NOMO-1 treated with dmso at 0.1 percent for 144 hours (cell line): Measurements from ENCODE around the gene MAMDC4.
"Not testable (repeated sequence)": the region's sequence is repeated elsewhere in the genome, so short reads cannot be mapped to it uniquely, and the experiment has no call there.

Experiments
- DNase-seq: peaks from one replicate; lab custom pipeline; 2025; ENCODE audit not compliant: unreplicated experiment; lab: John Stamatoyannopoulos, UW

MAMDC4 gene

DNA sequence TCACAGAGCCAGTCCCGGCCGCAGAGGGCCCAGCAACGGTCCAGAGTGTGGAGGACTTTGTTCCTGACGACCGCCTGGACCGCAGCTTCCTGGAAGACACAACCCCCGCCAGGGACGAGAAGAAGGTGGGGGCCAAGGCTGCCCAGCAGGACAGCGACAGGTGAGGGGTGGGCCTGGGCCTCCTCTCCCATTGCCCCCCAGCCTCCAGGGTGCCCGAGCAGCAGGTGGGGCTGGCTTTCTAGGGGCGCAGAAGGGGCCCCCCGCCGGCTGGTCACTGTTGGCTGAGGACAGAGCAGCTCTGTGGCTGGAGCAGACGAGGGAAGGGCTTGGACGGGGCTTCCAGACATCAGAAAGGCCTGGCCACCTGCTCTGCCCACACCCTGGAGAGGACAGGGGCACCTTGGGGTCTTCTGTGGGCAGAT lies 14.3 kb upstream of the MAMDC4 start:
- not testable (repeated sequence) for DNase-seq

DNA sequence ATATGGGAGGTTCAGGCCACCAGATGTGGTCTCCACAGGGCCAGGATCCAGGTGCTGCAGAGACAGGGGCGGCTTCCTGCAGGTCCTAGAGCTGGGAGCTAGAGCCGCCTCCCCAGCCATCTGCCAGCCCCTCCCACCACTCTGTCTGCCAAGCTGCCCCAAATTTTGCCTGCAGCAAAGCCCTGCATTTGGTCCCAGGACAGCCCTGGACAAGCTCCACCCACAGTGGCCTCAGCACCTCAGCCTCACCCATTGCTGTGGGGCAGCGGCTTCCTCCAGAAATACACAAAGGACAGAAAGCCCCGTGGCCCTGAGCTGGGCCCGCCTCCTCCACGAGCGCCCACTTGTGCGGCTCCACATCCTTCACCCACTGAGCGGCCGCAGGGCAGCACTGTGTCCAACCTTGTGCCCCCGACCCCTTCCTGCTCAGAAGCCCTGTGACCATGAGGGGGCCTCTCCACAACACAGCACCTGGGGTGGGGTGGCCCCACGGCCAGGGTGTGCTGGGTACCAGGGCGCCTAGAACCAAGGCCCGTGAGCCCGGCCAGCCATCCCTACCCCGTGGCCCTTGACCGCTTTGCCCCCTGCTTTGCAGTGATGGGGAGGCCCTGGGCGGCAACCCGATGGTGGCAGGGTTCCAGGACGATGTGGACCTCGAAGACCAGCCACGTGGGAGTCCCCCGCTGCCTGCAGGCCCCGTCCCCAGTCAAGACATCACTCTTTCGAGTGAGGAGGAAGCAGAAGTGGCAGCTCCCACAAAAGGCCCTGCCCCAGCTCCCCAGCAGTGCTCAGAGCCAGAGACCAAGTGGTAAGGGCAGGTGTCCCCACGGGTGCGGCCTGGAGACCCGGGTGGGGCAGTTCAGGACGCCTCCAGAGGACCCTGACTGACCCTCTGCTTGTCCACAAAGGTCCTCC lies 13.6 kb upstream of the MAMDC4 start:
- no peak for DNase-seq

- no peak for DNase-seq
These were observed 12.7 kb upstream of the MAMDC4 start for GRCh38 chr9:136839229-136840139.

DNA sequence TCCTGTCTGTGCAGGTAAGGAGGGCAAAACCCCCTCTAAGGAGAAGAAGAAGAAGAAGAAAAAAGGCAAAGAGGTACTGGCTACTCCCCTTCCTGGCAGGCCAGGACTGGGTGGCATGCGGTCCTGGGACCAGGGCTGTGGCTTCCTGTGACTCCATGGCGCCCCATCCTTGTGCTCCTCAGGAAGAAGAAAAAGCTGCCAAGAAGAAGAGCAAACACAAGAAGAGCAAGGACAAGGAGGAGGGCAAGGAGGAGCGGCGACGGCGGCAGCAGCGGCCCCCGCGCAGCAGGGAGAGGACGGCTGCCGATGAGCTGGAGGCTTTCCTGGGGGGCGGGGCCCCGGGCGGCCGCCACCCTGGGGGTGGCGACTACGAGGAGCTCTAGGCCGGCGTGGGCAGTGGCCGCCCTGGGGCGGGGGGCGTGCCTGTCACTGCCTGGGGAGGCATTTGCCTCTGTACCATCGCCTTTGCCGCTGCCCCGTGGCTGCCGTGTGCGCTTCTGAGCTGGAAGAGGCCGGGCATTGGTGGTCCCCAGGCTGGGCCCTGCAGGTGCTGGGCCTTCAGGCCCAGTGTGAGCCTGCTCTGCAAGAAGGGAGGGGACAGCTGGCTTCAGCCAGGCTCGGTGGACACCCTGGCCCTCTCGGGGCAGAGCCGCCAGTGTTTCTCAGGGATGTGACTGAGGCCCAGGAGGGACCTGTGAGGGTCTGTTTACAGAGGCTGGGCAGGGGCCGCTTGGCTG lies 11.8 kb upstream of the MAMDC4 start:
- DNase-seq, result no peak

GRCh38 chr9:136840877-136841645 lies 11.1 kb upstream of the MAMDC4 start:
- peak; percentile 15 for DNase-seq

DNA sequence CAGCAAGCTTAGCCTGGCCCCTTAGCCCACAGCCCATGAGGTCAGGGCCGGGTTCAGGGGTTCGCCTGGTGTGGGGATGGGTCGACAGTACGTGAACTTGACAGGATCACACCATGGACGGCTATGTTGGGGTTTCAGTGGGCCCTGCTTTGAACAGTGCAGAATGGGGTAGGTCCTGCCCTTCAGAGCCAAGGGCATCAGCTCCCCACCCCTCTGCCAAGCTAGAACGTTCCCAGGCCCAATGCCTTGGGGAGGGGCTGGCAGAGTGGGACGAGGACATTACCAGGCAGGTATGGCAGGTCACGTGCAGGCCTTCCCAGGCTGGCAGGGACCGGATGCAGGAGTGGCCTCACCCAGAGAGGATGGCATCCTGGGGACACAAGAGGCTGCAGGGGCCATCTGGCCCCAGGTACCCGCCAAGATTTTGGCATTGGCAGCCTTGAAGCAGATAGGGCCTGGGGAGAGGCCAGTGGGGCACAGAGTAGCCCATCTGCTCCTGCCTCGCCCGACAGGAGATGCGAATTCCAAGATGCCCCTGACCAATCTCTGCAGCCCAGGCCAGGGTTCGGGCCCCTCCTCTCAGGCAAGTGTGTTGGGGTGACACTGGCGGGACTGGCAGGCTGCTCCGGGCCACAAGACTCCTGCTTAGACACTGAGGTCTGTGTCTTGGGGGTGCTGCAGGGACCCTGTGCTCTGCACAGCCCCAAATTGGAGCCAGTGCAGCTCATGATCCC lies 10.3 kb upstream of the MAMDC4 start:
- not testable (repeated sequence) for DNase-seq

DNA sequence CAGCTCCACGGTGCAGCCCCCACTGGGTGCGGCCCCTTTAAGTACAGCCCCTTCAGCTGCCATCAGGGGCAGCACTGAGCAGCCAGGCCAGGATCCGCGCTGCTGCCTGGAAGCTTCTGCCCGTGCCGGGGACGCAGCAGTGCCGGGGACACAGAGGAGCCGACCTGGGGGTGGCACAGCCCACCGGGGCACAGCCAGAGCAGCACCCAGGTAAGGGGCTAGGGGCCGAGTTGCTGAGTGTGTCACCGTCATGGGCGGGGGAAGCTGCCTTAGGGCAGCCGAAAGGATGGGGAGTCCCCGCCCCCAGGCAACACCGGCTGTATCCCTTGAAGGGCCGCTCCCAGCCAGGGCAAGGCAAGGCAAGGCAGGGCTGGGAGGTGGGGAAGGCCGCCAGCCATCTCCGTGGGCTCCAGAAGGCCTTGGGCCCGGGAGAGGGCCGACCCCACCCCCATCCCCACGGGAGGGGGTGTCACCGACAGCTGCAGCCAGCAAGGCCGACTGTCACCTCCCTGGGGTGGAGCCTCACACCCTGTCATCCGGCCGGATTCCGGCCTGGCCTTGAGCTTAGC lies 9.7 kb upstream of the MAMDC4 start, which contains the start of gene AJM1:
AJM1 (plus strand) TSS at position 99 of the 569 bp plus-strand sequence. CDS start 1,937 bp downstream, outside the sequence.
- DNase-seq, result peak; percentile 69

GRCh38 chr9:136843159-136843800 lies 8.9 kb upstream of the MAMDC4 start:
- not testable (repeated sequence) for DNase-seq

GRCh38 chr9:136843801-136844740 lies 8.1 kb upstream of the MAMDC4 start:
- DNase-seq, result not testable (repeated sequence)

- DNase-seq, result no peak
These were observed 7.2 kb upstream of the MAMDC4 start for GRCh38 chr9:136844761-136845464.

- no peak for DNase-seq
These were observed 6.5 kb upstream of the MAMDC4 start for GRCh38 chr9:136845465-136846260.

GRCh38 chr9:136846376-136847087 lies 5.6 kb upstream of the MAMDC4 start:
- DNase-seq, result no peak

GRCh38 chr9:136847088-136847825 lies 4.9 kb upstream of the MAMDC4 start:
- peak; percentile 33 for DNase-seq

DNA sequence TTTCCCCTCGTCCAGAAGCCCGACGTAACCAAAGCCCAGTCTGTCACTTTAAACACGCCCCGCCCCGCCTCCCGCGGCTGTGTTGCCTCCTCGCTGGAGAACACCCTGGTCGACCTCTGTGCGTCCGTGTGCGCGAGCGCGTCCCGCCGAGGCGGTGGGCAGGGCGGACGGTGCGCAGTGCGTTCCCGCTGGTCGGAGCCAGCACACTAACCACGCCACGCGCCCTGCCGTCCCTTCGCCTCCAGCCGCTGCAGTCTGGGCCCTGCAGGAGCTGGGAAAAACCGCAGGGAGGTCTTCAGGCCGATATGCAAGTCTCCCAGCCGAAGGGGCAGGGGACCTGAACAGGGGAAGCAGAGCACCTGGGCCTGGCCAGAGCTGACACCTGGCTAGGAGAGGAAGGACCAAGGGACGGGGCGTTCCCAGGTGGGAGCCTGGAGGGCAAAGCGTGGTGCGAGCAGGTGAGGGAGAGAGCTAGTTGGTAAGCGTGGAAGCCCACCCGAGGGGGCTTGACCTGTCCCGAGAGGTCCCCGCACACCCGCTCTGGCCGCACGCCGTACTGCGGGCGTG lies 4.2 kb upstream of the MAMDC4 start:
- DNase-seq, result peak; percentile 91
